ENCODE results near the gene GRIA1.

GRIA1 gene

DNA sequence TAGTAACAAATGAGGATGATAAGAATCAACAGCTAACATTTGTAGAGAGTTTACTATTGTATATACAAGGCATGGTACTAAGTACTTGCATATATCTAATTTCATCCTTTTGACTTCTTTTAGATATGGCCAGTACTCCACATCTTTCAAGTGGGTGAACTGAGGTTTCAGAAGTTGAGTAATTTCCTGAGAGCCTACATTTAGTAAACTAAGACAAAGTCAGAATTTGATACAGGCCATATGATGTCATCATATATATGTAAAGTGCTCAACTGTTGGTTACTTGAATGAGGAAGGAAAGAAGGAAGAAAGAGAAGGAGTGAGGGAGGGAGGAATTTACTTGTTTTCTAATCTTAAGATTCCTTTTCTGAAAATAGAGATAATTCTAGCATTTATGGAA is 52.8 kb downstream of the GRIA1 start:
- Histone ChIP-seq H3K36me3 (ENCODE audit: insufficient read depth, low read length) (no peaks in the 10 kb centered on the region), H2AFZ (ENCODE audit: low read length) (no peak overlapping the region), H3K9ac (ENCODE audit: low read depth, low read length, poor library complexity, severe bottlenecking) (no peak overlapping the region), H3K27me3 (ENCODE audit: insufficient read depth, low read length, poor library complexity, severe bottlenecking) (no peaks in the 10 kb centered on the region), H3K4me3 (ENCODE audit: low read length, poor library complexity, severe bottlenecking) (no peak overlapping the region), H3F3A (ENCODE audit: low read depth) (no peaks in the 10 kb centered on the region), H3K9me2 (replicated peaks; ENCODE audit: low read depth, low read length) (no peaks in the 10 kb centered on the region), H3K4me2 (ENCODE audit: low read depth, low read length, poor library complexity, severe bottlenecking) (no peak overlapping the region), H4K20me1 (ENCODE audit: insufficient read depth, low read length, poor library complexity, severe bottlenecking) (no peaks in the 10 kb centered on the region), H3K4me1 (ENCODE audit: insufficient read depth, low read length, poor library complexity, severe bottlenecking) (no peaks in the 10 kb centered on the region), H3K79me2 (ENCODE audit: insufficient read depth, low read length) (no peaks in the 10 kb centered on the region), H3K9me3 (ENCODE audit: insufficient read depth, low read depth, low read length) (no peaks in the 10 kb centered on the region)
- TF ChIP-seq, protein P1, sequence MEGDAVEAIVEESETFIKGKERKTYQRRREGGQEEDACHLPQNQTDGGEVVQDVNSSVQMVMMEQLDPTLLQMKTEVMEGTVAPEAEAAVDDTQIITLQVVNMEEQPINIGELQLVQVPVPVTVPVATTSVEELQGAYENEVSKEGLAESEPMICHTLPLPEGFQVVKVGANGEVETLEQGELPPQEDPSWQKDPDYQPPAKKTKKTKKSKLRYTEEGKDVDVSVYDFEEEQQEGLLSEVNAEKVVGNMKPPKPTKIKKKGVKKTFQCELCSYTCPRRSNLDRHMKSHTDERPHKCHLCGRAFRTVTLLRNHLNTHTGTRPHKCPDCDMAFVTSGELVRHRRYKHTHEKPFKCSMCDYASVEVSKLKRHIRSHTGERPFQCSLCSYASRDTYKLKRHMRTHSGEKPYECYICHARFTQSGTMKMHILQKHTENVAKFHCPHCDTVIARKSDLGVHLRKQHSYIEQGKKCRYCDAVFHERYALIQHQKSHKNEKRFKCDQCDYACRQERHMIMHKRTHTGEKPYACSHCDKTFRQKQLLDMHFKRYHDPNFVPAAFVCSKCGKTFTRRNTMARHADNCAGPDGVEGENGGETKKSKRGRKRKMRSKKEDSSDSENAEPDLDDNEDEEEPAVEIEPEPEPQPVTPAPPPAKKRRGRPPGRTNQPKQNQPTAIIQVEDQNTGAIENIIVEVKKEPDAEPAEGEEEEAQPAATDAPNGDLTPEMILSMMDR (conservative IDR thresholded peaks at IDR 0.05; ENCODE audit: low read length): no peak
- no peak for TF ChIP-seq EZH2phosphoT487 (IDR thresholded peaks at IDR 0.05; ENCODE audit: borderline replicate concordance)

DNA sequence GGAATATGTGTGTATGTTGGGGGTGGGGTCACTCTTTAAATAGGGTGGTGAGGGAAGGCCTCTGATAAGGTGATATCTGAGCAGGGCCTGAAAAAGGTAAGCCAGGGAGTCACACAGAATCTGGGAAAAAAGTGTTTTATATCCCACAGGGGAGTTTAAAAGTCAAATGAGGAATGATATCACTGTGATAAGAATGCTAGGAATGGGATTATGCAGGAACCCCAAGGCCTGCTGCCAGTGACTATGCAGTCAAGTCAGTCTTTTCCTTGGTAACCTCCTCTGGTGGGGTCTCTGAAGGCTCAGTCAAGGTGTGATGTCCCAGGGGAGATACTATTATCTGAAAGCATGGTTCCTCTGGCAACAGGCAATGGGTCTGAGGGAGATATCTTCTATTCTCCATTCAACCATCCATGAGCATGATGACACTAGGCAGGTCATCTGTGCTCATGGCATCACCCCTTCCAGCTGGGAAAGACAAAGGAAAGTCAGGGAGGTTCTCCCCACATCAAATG is 53.5 kb downstream of the GRIA1 start:
- Histone ChIP-seq H3K27me3 (ENCODE audit: insufficient read depth, low read length, poor library complexity, severe bottlenecking) (no peaks in the 10 kb centered on the region), H3F3A (ENCODE audit: low read depth) (no peaks in the 10 kb centered on the region), H2AFZ (ENCODE audit: low read length) (no peak overlapping the region), H3K9me2 (replicated peaks; ENCODE audit: low read depth, low read length) (no peaks in the 10 kb centered on the region), H3K9ac (ENCODE audit: low read depth, low read length, poor library complexity, severe bottlenecking) (no peak overlapping the region), H3K4me2 (ENCODE audit: low read depth, low read length, poor library complexity, severe bottlenecking) (no peak overlapping the region), H3K79me2 (ENCODE audit: insufficient read depth, low read length) (no peaks in the 10 kb centered on the region), H3K4me3 (ENCODE audit: low read length, poor library complexity, severe bottlenecking) (no peak overlapping the region), H3K4me1 (ENCODE audit: insufficient read depth, low read length, poor library complexity, severe bottlenecking) (no peaks in the 10 kb centered on the region), H3K9me3 (ENCODE audit: insufficient read depth, low read depth, low read length) (no peaks in the 10 kb centered on the region), H3K36me3 (ENCODE audit: insufficient read depth, low read length) (no peaks in the 10 kb centered on the region), H4K20me1 (ENCODE audit: insufficient read depth, low read length, poor library complexity, severe bottlenecking) (no peaks in the 10 kb centered on the region)
- TF ChIP-seq, protein P1 (conservative IDR thresholded peaks at IDR 0.05; ENCODE audit: low read length): no peak
- no peak for TF ChIP-seq EZH2phosphoT487 (IDR thresholded peaks at IDR 0.05; ENCODE audit: borderline replicate concordance)

DNA sequence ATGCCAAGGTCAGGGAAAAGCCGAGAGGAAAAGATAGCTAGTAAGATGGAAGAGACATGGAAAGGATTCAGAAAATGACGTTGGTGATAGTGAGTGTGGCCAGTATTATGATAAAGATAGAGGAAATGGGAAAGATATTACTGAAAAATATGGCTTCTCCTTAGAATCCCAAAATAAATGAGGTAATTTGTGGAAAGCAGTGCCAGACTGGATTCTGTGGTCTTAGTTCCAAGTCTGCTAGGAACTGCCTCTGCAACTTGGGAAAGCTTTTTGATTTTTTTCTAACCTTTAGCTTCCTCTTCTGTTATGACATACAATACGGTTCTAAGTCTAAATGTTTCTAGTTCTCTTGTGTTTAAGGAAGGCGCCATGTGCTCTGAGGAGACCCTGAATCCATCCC is 54.2 kb downstream of the GRIA1 start:
- TF ChIP-seq, protein P1 (conservative IDR thresholded peaks at IDR 0.05; ENCODE audit: low read length): no peak
- no peak for TF ChIP-seq EZH2phosphoT487 (IDR thresholded peaks at IDR 0.05; ENCODE audit: borderline replicate concordance)
- H3K27me3 ChIP-seq (ENCODE audit: insufficient read depth, low read length, poor library complexity, severe bottlenecking): no peaks in the 10 kb centered on the region
- no peak overlapping the region for H3K4me3 ChIP-seq (ENCODE audit: low read length, poor library complexity, severe bottlenecking)
- no peaks in the 10 kb centered on the region for H3K9me3 ChIP-seq (ENCODE audit: insufficient read depth, low read depth, low read length)
- H2AFZ ChIP-seq (ENCODE audit: low read length): no peak overlapping the region
- no peaks in the 10 kb centered on the region for H3K79me2 ChIP-seq (ENCODE audit: insufficient read depth, low read length)
- no peaks in the 10 kb centered on the region for H3F3A ChIP-seq (ENCODE audit: low read depth)
- H3K9ac ChIP-seq (ENCODE audit: low read depth, low read length, poor library complexity, severe bottlenecking): no peak overlapping the region
- no peaks in the 10 kb centered on the region for H3K4me1 ChIP-seq (ENCODE audit: insufficient read depth, low read length, poor library complexity, severe bottlenecking)
- no peak overlapping the region for H3K4me2 ChIP-seq (ENCODE audit: low read depth, low read length, poor library complexity, severe bottlenecking)
- no peaks in the 10 kb centered on the region for H3K36me3 ChIP-seq (ENCODE audit: insufficient read depth, low read length)
- H3K9me2 ChIP-seq (replicated peaks; ENCODE audit: low read depth, low read length): no peaks in the 10 kb centered on the region
- no peaks in the 10 kb centered on the region for H4K20me1 ChIP-seq (ENCODE audit: insufficient read depth, low read length, poor library complexity, severe bottlenecking)

Measured in Loucy (cell line).